Keratinocyte (primary cell): ENCODE measurements around the gene SNCB. TPM values are rescaled to one million over a fixed set of nuclear protein-coding genes. Genes with fewer than 3 reads are reported as not detected.

Source experiments
- DNase-seq: peaks from one replicate; pipeline ENCODE4 v3.0.0-alpha.2; 2011; ENCODE audit warnings: low read depth, missing footprints, low spot score
- FAIRE-seq: peaks from 2 replicates; lab custom pipeline; 2011; peaks lifted over from hg19 to GRCh38; lab: Jason Lieb, UNC
- H2AFZ ChIP-seq: 2 replicates; pipeline ENCODE4 v1.6.0; 2012; ENCODE audit warnings: low read length, control low read depth, inconsistent platforms; ENCODE audit not compliant: control insufficient read depth
- H3K27ac ChIP-seq: 2 replicates; pipeline ENCODE4 v1.5.1; 2011; ENCODE audit warnings: low read length; ENCODE audit not compliant: control insufficient read depth, insufficient read depth
- H3K27me3 ChIP-seq: 3 replicates; pipeline ENCODE4 v1.6.0; 2011; ENCODE audit warnings: low read length; ENCODE audit not compliant: control insufficient read depth, insufficient read depth; ENCODE audit errors: extremely low read depth
- H3K36me3 ChIP-seq, 2 experiments: 2 replicates in 1 of 2; 3 replicates in 1 of 2; pipeline ENCODE4 v1.5.1; 2011; ENCODE audit warnings: low read length in 2 of 2, mild to moderate bottlenecking in 1 of 2; ENCODE audit not compliant: control insufficient read depth in 2 of 2, insufficient read depth in 2 of 2; ENCODE audit errors: extremely low read depth in 1 of 2
- H3K4me1 ChIP-seq: 3 replicates; pipeline ENCODE4 v1.5.1; 2011; ENCODE audit warnings: low read length; ENCODE audit not compliant: control insufficient read depth, insufficient read depth; ENCODE audit errors: extremely low read depth
- H3K4me2 ChIP-seq: 3 replicates; pipeline ENCODE4 v1.6.0; 2011; ENCODE audit warnings: low read depth, low read length; ENCODE audit not compliant: control insufficient read depth, insufficient read depth; ENCODE audit errors: extremely low read depth
- H3K4me3 ChIP-seq, 3 experiments: fragments of 200-600 bp in 1 of 3; sonication (generic) in 1 of 3; 2 replicates in 2 of 3; 3 replicates in 1 of 3; pipeline ENCODE4 v1.5.1; 2011 to 2016; ENCODE audit warnings: low read length in 3 of 3, mild to moderate bottlenecking in 3 of 3, control low read depth in 2 of 3, inconsistent platforms in 1 of 3, low read depth in 1 of 3, mixed read lengths in 1 of 3, mixed run types in 1 of 3, moderate library complexity in 1 of 3; ENCODE audit not compliant: control insufficient read depth in 2 of 3, insufficient read depth in 2 of 3; ENCODE audit errors: extremely low read depth in 1 of 3
- H3K79me2 ChIP-seq: 2 replicates; pipeline ENCODE4 v1.6.0; 2012; ENCODE audit warnings: low read length; ENCODE audit not compliant: control insufficient read depth, insufficient read depth
- H3K9ac ChIP-seq: 3 replicates; pipeline ENCODE4 v1.6.0; 2011; ENCODE audit warnings: low read length; ENCODE audit not compliant: control insufficient read depth, insufficient read depth; ENCODE audit errors: extremely low read depth
- H3K9me1 ChIP-seq: 3 replicates; pipeline ENCODE4 v1.6.0; 2011; ENCODE audit warnings: low read length; ENCODE audit not compliant: control insufficient read depth, insufficient read depth; ENCODE audit errors: extremely low read depth
- H3K9me3 ChIP-seq: 2 replicates; pipeline ENCODE4 v1.5.1; 2012; ENCODE audit warnings: low read depth, low read length; ENCODE audit not compliant: control insufficient read depth
- H4K20me1 ChIP-seq: 3 replicates; pipeline ENCODE4 v1.6.0; 2011; ENCODE audit warnings: low read length; ENCODE audit not compliant: control insufficient read depth, insufficient read depth; ENCODE audit errors: extremely low read depth
- EZH2 ChIP-seq: IDR thresholded peaks from one replicate; pipeline ENCODE4 v1.6.1; 2012; ENCODE audit warnings: inconsistent platforms, mild to moderate bottlenecking, low read length, moderate library complexity
- dilution Hi-C: fragments of 300-500 bp; cut with MboI; formaldehyde crosslinking; loops from one replicate; pipeline ENCODE4 v1.7.0; 2020; ENCODE audit warnings: low sequenced_read_pairs; ENCODE audit not compliant: extremely low pct_ligation_motif_present
- polyA plus RNA-seq, 5 experiments: library from polyadenylated mRNA; depleted of rRNA in 3 of 5; stranded (reverse) in 3 of 5; stranded (forward) in 1 of 5; unstranded in 1 of 5; fragments of >200 nt; gene quantifications; 1 replicate in 1 of 5; 2 replicates in 3 of 5; 3 replicates in 1 of 5; pipeline versions ENCODE4 v1.2.1 to v1.2.3, GENCODE V29; 2011 to 2012; ENCODE audit warnings: missing spikeins in 2 of 5, low read depth in 1 of 5, low replicate concordance in 1 of 5
- TF ChIP-seq, protein P1 (sequence below), 3 experiments: IDR thresholded peaks in 1 of 3; conservative IDR thresholded peaks in 1 of 3; optimal IDR thresholded peaks in 1 of 3; 2 replicates in 2 of 3; 3 replicates in 1 of 3; pipeline versions ENCODE3 to v1.5.1; 2011; ENCODE audit warnings: low read length in 3 of 3, mild to moderate bottlenecking in 3 of 3, moderate library complexity in 2 of 3, control low read depth in 1 of 3, inconsistent platforms in 1 of 3; ENCODE audit not compliant: insufficient read depth in 2 of 3; ENCODE audit errors: extremely low read depth in 1 of 3

Gene SNCB
- polyA plus RNA-seq, 1 donor (not counting 4 experiments of a cell fraction or from before 2014, with no cell fraction given): 0.69 TPM

- Histone ChIP-seq H3K79me2 (no peaks in the 10 kb centered on the region), H3K4me2 (no peak overlapping the region), H3K4me3 (no peak overlapping the region), H3K9ac (no peak overlapping the region), H3K27me3 (peaks cover 7% of the 10 kb centered on the region), H3K9me1 (no peaks in the 10 kb centered on the region), H3K36me3 (peaks cover 0 to 4% of the 10 kb centered on the region in 2 experiments), H3K27ac (no peak overlapping the region), H3K9me3 (no peaks in the 10 kb centered on the region), H4K20me1 (peaks cover 3% of the 10 kb centered on the region), H2AFZ (no peak overlapping the region), H3K4me1 (no peaks in the 10 kb centered on the region)
- dilution Hi-C loops: no loop called here
- TF ChIP-seq EZH2: no peak
- TF ChIP-seq, protein P1, sequence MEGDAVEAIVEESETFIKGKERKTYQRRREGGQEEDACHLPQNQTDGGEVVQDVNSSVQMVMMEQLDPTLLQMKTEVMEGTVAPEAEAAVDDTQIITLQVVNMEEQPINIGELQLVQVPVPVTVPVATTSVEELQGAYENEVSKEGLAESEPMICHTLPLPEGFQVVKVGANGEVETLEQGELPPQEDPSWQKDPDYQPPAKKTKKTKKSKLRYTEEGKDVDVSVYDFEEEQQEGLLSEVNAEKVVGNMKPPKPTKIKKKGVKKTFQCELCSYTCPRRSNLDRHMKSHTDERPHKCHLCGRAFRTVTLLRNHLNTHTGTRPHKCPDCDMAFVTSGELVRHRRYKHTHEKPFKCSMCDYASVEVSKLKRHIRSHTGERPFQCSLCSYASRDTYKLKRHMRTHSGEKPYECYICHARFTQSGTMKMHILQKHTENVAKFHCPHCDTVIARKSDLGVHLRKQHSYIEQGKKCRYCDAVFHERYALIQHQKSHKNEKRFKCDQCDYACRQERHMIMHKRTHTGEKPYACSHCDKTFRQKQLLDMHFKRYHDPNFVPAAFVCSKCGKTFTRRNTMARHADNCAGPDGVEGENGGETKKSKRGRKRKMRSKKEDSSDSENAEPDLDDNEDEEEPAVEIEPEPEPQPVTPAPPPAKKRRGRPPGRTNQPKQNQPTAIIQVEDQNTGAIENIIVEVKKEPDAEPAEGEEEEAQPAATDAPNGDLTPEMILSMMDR (optimal IDR thresholded peaks at IDR 0.05 in 1 of 3, IDR thresholded peaks at IDR 0.05 in 1 of 3, conservative IDR thresholded peaks at IDR 0.05 in 1 of 3; ENCODE audit: extremely low read depth in 1 of 3, insufficient read depth in 2 of 3, low read length in 3 of 3): peak in 2 of 3 experiments; percentile 84 to 99
- DNase-seq: no peak
- no peak for FAIRE-seq
These were observed 30.7 kb upstream of the SNCB start for GRCh38 chr5:176660860-176661641.

DNA sequence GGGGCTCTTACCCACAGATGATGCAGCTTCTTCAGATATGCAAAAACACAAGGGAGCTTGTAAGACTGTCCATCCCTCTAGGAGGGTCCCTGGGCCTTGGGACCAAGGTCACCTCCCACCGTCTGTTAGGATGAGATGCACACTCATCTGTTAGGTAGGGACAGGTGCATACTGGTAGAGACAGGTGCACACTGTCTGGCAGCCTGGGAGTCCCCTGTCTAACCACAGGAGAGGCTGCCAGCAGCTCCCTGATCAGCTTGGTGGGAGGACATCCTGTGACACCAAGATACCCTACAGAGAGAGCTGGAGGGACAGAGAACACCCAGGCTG lies 30.2 kb upstream of the SNCB start:
- H3K79me2 ChIP-seq: no peaks in the 10 kb centered on the region
- H3K4me3 ChIP-seq: no peak overlapping the region
- H4K20me1 ChIP-seq: peaks cover 3% of the 10 kb centered on the region
- no peaks in the 10 kb centered on the region for H3K4me1 ChIP-seq
- TF ChIP-seq, protein P1 (optimal IDR thresholded peaks at IDR 0.05 in 1 of 3, IDR thresholded peaks at IDR 0.05 in 1 of 3, conservative IDR thresholded peaks at IDR 0.05 in 1 of 3; ENCODE audit: extremely low read depth in 1 of 3, insufficient read depth in 2 of 3, low read length in 3 of 3): no peak
- TF ChIP-seq EZH2: no peak
- no peak overlapping the region for H3K9ac ChIP-seq
- H3K9me1 ChIP-seq: no peaks in the 10 kb centered on the region
- peaks cover 4% of the 10 kb centered on the region for H3K27me3 ChIP-seq
- dilution Hi-C loops: no loop called here
- H3K9me3 ChIP-seq: no peaks in the 10 kb centered on the region
- H3K4me2 ChIP-seq: no peak overlapping the region
- DNase-seq: no peak
- H2AFZ ChIP-seq: no peak overlapping the region
- H3K36me3 ChIP-seq: peaks cover 0 to 4% of the 10 kb centered on the region in 2 experiments
- no peak overlapping the region for H3K27ac ChIP-seq
- FAIRE-seq: no peak
